Limb (tissue), 2 donors: Measurements from ENCODE around the gene PLPPR3.
"Not testable (repeated sequence)": the region's sequence is repeated elsewhere in the genome, so short reads cannot be mapped to it uniquely, and the experiment has no call there.

Experiments
- DNase-seq, 2 donors: peaks; one replicate each; pipeline ENCODE4 v3.0.0-alpha.2; 2016; ENCODE audit errors: extremely low spot score in 2 of 2

Gene PLPPR3

GRCh38 chr19:854549-854948, 32.8 kb upstream of the PLPPR3 start:
- DNase-seq: no peak

- not testable (repeated sequence) for DNase-seq
These were observed 32.0 kb upstream of the PLPPR3 start for GRCh38 chr19:853614-854220.

- no peak for DNase-seq
These were observed 31.3 kb upstream of the PLPPR3 start for GRCh38 chr19:853014-853585.

- no peak for DNase-seq
These were observed 30.6 kb upstream of the PLPPR3 start, which contains the start of gene ELANE for GRCh38 chr19:852136-853013. ELANE (plus strand) TSS chr19:852303; CDS start chr19:852329, 26 bp downstream.

GRCh38 chr19:850979-851335, 29.2 kb upstream of the PLPPR3 start:
- DNase-seq: no peak

GRCh38 chr19:850221-850978, 28.6 kb upstream of the PLPPR3 start:
- DNase-seq: peak; percentile 42 to 68

- not testable (repeated sequence) for DNase-seq
These were observed 27.4 kb upstream of the PLPPR3 start for GRCh38 chr19:849195-849594.

- no peak for DNase-seq
These were observed 26.7 kb upstream of the PLPPR3 start for GRCh38 chr19:848386-848921.

GRCh38 chr19:845707-846521, 24.2 kb upstream of the PLPPR3 start:
- no peak for DNase-seq

GRCh38 chr19:844546-844971, 22.8 kb upstream of the PLPPR3 start:
- DNase-seq: no peak

- peak in 1 of 2 donors; percentile 34 for DNase-seq
These were observed 22.2 kb upstream of the PLPPR3 start for GRCh38 chr19:843836-844545.

GRCh38 chr19:843180-843835, 21.6 kb upstream of the PLPPR3 start:
- DNase-seq: peak in 1 of 2 donors; percentile 40

- DNase-seq: not testable (repeated sequence)
These were observed 21.0 kb upstream of the PLPPR3 start for GRCh38 chr19:842802-843179.

GRCh38 chr19:840519-841206, 18.9 kb upstream of the PLPPR3 start, which contains the start of gene PRTN3:
PRTN3 (plus strand) TSS chr19:840999; CDS start chr19:841009, 10 bp downstream.
- no peak for DNase-seq

GRCh38 chr19:835210-835810, 13.6 kb upstream of the PLPPR3 start:
- peak; percentile 43 to 65 for DNase-seq

- DNase-seq: no peak
These were observed 12.5 kb upstream of the PLPPR3 start for GRCh38 chr19:834216-834615.

- no peak for DNase-seq
These were observed 9.9 kb upstream of the PLPPR3 start for GRCh38 chr19:831407-832369.
